ENCODE data around the gene UBE2O.

The UBE2O gene

GRCh38 chr17:76428511-76428910, 24.4 kb downstream of the UBE2O start:
- Histone ChIP-seq H3K27me3 (ENCODE audit: control insufficient read depth, insufficient read depth, low read length) (no peaks in the 10 kb centered on the region), H3K36me3 (ENCODE audit: control insufficient read depth, insufficient read depth, low read length) (no peaks in the 10 kb centered on the region), H3K79me2 (peaks cover 51% of the 10 kb centered on the region), H3K27ac (no peak overlapping the region), H3K4me1 (peaks cover 7% of the 10 kb centered on the region), H2AFZ (no peak overlapping the region), H3K9me3 (ENCODE audit: control insufficient read depth, low read length) (no peaks in the 10 kb centered on the region), H3K4me2 (ENCODE audit: low read length) (no peak overlapping the region), H3K4me3 (ENCODE audit: low read depth, low read length) (no peak overlapping the region), H3K9ac (no peak overlapping the region)
- TF ChIP-seq CTCF (IDR thresholded peaks at IDR 0.05): no peak

DNA sequence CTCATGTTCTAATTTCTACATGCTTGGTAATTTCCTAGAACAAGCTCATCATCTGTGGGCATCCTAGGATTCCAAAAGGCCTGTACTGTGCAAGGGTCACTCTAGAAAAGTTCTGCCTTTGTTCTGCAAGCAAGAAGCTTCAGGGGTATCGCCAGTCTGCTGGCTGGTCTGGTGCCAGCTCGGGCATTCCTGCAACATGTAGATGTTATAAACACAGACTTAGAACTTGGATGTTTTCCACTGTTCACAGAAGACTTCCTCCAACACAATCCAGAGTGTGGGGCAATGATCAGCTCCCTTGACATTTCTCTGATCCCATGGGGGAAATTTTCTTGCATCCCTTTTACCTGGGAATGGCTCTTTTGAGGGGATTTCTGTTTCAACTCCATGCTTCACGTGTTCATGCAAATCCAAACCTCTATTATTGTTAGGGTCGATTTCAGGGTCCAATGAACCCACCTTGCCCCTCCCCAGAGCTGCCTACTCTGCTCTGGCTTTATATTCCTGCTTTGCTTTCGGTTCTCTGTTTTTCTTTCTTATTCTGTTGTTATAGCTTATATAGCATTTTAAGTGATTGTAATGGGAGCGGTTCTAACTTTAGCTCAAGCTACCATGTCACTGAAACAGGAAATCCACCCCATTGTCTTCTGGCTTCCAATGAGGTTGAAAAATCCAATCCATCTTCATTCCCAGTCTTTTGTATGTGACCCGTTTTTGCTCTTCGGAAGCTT, 25.3 kb downstream of the UBE2O start:
- Histone ChIP-seq H3K27ac (no peak overlapping the region), H3K4me3 (ENCODE audit: low read depth, low read length) (no peak overlapping the region), H3K4me2 (ENCODE audit: low read length) (no peak overlapping the region), H2AFZ (no peak overlapping the region), H3K27me3 (ENCODE audit: control insufficient read depth, insufficient read depth, low read length) (no peaks in the 10 kb centered on the region), H3K79me2 (peaks cover 46% of the 10 kb centered on the region), H3K9me3 (ENCODE audit: control insufficient read depth, low read length) (no peaks in the 10 kb centered on the region), H3K9ac (no peak overlapping the region), H3K36me3 (ENCODE audit: control insufficient read depth, insufficient read depth, low read length) (no peaks in the 10 kb centered on the region), H3K4me1 (peaks cover 7% of the 10 kb centered on the region)
- TF ChIP-seq CTCF (IDR thresholded peaks at IDR 0.05): no peak

GRCh38 chr17:76426853-76427252, 26.1 kb downstream of the UBE2O start:
- H3K4me3 ChIP-seq (ENCODE audit: low read depth, low read length): no peak overlapping the region
- no peaks in the 10 kb centered on the region for H3K27me3 ChIP-seq (ENCODE audit: control insufficient read depth, insufficient read depth, low read length)
- peaks cover 7% of the 10 kb centered on the region for H3K4me1 ChIP-seq
- TF ChIP-seq CTCF (IDR thresholded peaks at IDR 0.05): no peak
- H3K27ac ChIP-seq: no peak overlapping the region
- no peak overlapping the region for H2AFZ ChIP-seq
- H3K79me2 ChIP-seq: peaks cover 42% of the 10 kb centered on the region
- H3K36me3 ChIP-seq (ENCODE audit: control insufficient read depth, insufficient read depth, low read length): no peaks in the 10 kb centered on the region
- H3K9me3 ChIP-seq (ENCODE audit: control insufficient read depth, low read length): no peaks in the 10 kb centered on the region
- no peak overlapping the region for H3K9ac ChIP-seq
- no peak overlapping the region for H3K4me2 ChIP-seq (ENCODE audit: low read length)

GRCh38 chr17:76422860-76423259, 30.1 kb downstream of the UBE2O start:
- H3K27ac ChIP-seq: no peak overlapping the region
- no peaks in the 10 kb centered on the region for H3K27me3 ChIP-seq (ENCODE audit: control insufficient read depth, insufficient read depth, low read length)
- peaks cover 33% of the 10 kb centered on the region for H3K79me2 ChIP-seq
- no peak overlapping the region for H3K4me3 ChIP-seq (ENCODE audit: low read depth, low read length)
- H3K9me3 ChIP-seq (ENCODE audit: control insufficient read depth, low read length): no peaks in the 10 kb centered on the region
- no peaks in the 10 kb centered on the region for H3K36me3 ChIP-seq (ENCODE audit: control insufficient read depth, insufficient read depth, low read length)
- H3K4me2 ChIP-seq (ENCODE audit: low read length): no peak overlapping the region
- H2AFZ ChIP-seq: no peak overlapping the region
- no peak for TF ChIP-seq CTCF (IDR thresholded peaks at IDR 0.05)
- H3K4me1 ChIP-seq: peaks cover 24% of the 10 kb centered on the region
- no peak overlapping the region for H3K9ac ChIP-seq

GRCh38 chr17:76422406-76422805, 30.5 kb downstream of the UBE2O start:
- Histone ChIP-seq H3K4me2 (ENCODE audit: low read length) (no peak overlapping the region), H3K9ac (no peak overlapping the region), H3K4me1 (peaks cover 19% of the 10 kb centered on the region), H3K79me2 (peaks cover 31% of the 10 kb centered on the region), H3K27ac (no peak overlapping the region), H3K4me3 (ENCODE audit: low read depth, low read length) (no peak overlapping the region), H3K9me3 (ENCODE audit: control insufficient read depth, low read length) (no peaks in the 10 kb centered on the region), H2AFZ (no peak overlapping the region), H3K36me3 (ENCODE audit: control insufficient read depth, insufficient read depth, low read length) (no peaks in the 10 kb centered on the region), H3K27me3 (ENCODE audit: control insufficient read depth, insufficient read depth, low read length) (no peaks in the 10 kb centered on the region)
- no peak for TF ChIP-seq CTCF (IDR thresholded peaks at IDR 0.05)
